CD4-positive, alpha-beta T cell treated with Interleukin-17A for 1 hour (primary cell): ENCODE data around the gene DDX5.
"Not testable (repeated sequence)": the region's sequence is repeated elsewhere in the genome, so short reads cannot be mapped to it uniquely, and the experiment has no call there.

Experiments used
- DNase-seq: peaks from one replicate; pipeline ENCODE4 v3.0.0-alpha.2; 2020

The DDX5 gene

GRCh38 chr17:64491034-64491860, 14.8 kb downstream of the DDX5 start:
- DNase-seq, result peak; percentile 71

GRCh38 chr17:64488301-64488700, 17.8 kb downstream of the DDX5 start:
- DNase-seq, result no peak

- no peak for DNase-seq
Observed at GRCh38 chr17:64484380-64484779, 21.7 kb downstream of the DDX5 start.

GRCh38 chr17:64480951-64481350, 25.1 kb downstream of the DDX5 start:
- no peak for DNase-seq

- DNase-seq, result no peak
Observed at GRCh38 chr17:64477849-64478248, 28.2 kb downstream of the DDX5 start.

GRCh38 chr17:64472564-64472963, 33.5 kb downstream of the DDX5 start:
- DNase-seq, result no peak

GRCh38 chr17:64471440-64471839, 34.6 kb downstream of the DDX5 start:
- no peak for DNase-seq

- no peak for DNase-seq
Observed at GRCh38 chr17:64470625-64471024, 35.5 kb downstream of the DDX5 start.

GRCh38 chr17:64466834-64467233, 39.3 kb downstream of the DDX5 start:
- DNase-seq, result not testable (repeated sequence)

- DNase-seq, result no peak
Observed at GRCh38 chr17:64466019-64466735, 39.9 kb downstream of the DDX5 start.

- DNase-seq, result no peak
Observed at GRCh38 chr17:64461788-64462187, 44.3 kb downstream of the DDX5 start.

GRCh38 chr17:64460955-64461354, 45.1 kb downstream of the DDX5 start:
- DNase-seq, result no peak

GRCh38 chr17:64459818-64460217, 46.3 kb downstream of the DDX5 start:
- DNase-seq, result not testable (repeated sequence)

GRCh38 chr17:64459284-64459747, 46.8 kb downstream of the DDX5 start:
- no peak for DNase-seq

- no peak for DNase-seq
Observed at GRCh38 chr17:64458756-64459155, 47.3 kb downstream of the DDX5 start.

- no peak for DNase-seq
Observed at GRCh38 chr17:64457156-64457555, 48.9 kb downstream of the DDX5 start.

- peak; percentile 40 for DNase-seq
Observed at GRCh38 chr17:64455993-64456885, 49.9 kb downstream of the DDX5 start.

GRCh38 chr17:64449545-64449944, 56.5 kb downstream of the DDX5 start:
- no peak for DNase-seq

- DNase-seq, result peak; percentile 36
Observed at GRCh38 chr17:64448665-64449512, 57.2 kb downstream of the DDX5 start, which contains the start of gene MILR1. MILR1 (plus strand) TSS chr17:64449115; CDS start chr17:64449169, 54 bp downstream.
